Mucosa of rectum (tissue), 2 donors: ENCODE results near the gene ALOX15.
"Not testable (repeated sequence)": the region's sequence is repeated elsewhere in the genome, so short reads cannot be mapped to it uniquely, and the experiment has no call there.

Experiments
- H3K27ac ChIP-seq, 2 donors: one replicate each; pipeline ENCODE4 v1.7.0; 2013; ENCODE audit warnings: inconsistent platforms in 2 of 2, low read depth in 2 of 2, low read length in 2 of 2
- H3K27me3 ChIP-seq, 2 donors: one replicate each; pipeline ENCODE4 v1.7.0; 2013; ENCODE audit warnings: low read length in 2 of 2; ENCODE audit not compliant: control insufficient read depth in 2 of 2, insufficient read depth in 2 of 2
- H3K36me3 ChIP-seq, 2 donors: one replicate each; pipeline ENCODE4 v1.7.0; 2013; ENCODE audit warnings: low read length in 2 of 2; ENCODE audit not compliant: control insufficient read depth in 2 of 2, insufficient read depth in 2 of 2
- H3K4me1 ChIP-seq, 2 donors: one replicate each; pipeline ENCODE4 v1.7.0; 2013; ENCODE audit warnings: low read length in 2 of 2, mild to moderate bottlenecking in 1 of 2; ENCODE audit not compliant: control insufficient read depth in 2 of 2, insufficient read depth in 2 of 2
- H3K4me3 ChIP-seq, 2 donors: one replicate each; pipeline ENCODE4 v1.7.0; 2013; ENCODE audit warnings: low read length in 2 of 2
- H3K9ac ChIP-seq, 2 donors: one replicate each; pipeline ENCODE4 v1.7.0; 2013; ENCODE audit warnings: low read length in 2 of 2, low read depth in 1 of 2, mild to moderate bottlenecking in 1 of 2
- H3K9me3 ChIP-seq, 2 donors: one replicate each; pipeline ENCODE4 v1.7.0; 2013; ENCODE audit warnings: low read length in 2 of 2; ENCODE audit not compliant: control insufficient read depth in 2 of 2
- donor health status: healthy.
- donor health status: Normal muscosa, but diverticular disease.

Gene ALOX15

DNA sequence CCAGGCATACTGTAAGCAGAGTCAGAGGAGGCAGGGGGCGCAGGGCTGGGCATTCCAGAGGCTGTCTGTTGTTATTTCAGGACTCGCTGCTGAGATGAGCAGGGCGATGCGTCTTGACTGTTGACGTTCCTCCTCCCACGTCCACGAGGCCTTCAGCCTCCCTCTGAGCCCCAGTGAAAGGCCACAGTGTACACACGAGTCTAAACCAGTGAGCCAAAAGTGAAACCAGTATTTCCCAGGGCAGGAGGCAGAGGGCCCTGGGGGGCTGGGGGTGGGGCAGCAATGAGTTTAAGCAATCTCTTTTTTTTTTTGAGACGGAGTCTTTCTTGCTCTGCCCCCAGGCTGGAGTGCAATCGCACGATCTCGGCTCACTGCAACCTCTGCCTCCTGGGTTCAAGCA, 35.7 kb downstream of the ALOX15 start:
- Histone ChIP-seq H3K36me3 (no peaks in the 10 kb centered on the region), H3K4me3 (no peak overlapping the region), H3K9ac (no peak overlapping the region), H3K9me3 (no peaks in the 10 kb centered on the region), H3K4me1 (peaks cover 0 to 7% of the 10 kb centered on the region in 2 donors), H3K27me3 (no peaks in the 10 kb centered on the region), H3K27ac (peak overlapping the region in 1 of 2 donors; percentile 21)

DNA sequence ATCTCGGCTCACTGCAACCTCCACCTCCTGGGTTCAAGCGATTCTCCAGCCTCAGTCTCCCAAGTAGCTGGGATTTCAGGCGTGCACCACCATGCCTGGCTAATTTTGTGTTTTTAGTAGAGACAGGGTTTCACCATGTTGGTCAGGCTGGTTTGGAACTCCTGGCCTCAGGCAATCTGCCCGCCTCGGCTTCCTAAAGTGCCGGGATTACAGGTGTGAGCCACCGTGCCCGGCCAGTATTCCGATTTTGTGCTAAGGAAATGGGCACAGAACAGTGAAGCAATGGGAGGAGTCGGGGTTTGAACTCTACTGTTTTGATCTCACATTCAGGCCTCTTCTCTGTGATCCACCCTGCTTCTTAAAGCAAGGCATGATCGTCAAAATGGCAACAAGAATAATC, 36.7 kb downstream of the ALOX15 start:
- H3K27ac ChIP-seq, H3K9ac ChIP-seq, H3K4me1 ChIP-seq: not testable (repeated sequence)

DNA sequence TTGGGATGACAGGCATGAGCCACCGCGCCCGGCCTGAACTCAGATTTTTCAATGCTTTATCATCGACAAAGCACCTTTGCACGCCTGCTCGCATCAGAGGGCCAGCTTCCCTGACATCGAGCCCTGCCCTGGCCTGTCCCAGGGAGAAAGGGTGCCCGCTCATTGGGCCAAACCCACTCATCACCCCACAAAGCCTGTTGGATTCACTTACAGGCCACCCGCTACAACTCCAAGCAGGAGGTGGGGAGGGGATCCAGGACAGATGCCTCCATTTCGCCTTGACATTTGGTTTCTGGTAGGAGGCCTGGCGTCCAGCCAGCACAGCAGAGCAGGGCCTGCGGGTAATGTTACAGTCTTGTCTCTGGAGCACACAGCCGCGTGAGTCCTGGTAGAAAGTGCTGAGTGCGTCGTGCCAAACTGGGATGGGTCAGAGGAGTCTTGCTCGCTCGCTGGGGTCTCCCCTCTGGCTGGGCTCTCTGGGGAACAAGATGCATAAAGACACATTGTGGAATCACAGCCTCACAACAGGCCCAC, 37.3 kb downstream of the ALOX15 start:
- Histone ChIP-seq H3K9me3 (no peaks in the 10 kb centered on the region), H3K36me3 (no peaks in the 10 kb centered on the region), H3K9ac (no peak overlapping the region), H3K27me3 (peaks cover 0 to 2% of the 10 kb centered on the region in 2 donors), H3K4me1 (peaks cover 0 to 7% of the 10 kb centered on the region in 2 donors), H3K27ac (no peak overlapping the region), H3K4me3 (no peak overlapping the region)

More for the DNA sequence above, 36.7 kb downstream of the ALOX15 start:
- H3K27me3 ChIP-seq, H3K9me3 ChIP-seq, H3K4me3 ChIP-seq, H3K36me3 ChIP-seq: not testable (repeated sequence)

DNA sequence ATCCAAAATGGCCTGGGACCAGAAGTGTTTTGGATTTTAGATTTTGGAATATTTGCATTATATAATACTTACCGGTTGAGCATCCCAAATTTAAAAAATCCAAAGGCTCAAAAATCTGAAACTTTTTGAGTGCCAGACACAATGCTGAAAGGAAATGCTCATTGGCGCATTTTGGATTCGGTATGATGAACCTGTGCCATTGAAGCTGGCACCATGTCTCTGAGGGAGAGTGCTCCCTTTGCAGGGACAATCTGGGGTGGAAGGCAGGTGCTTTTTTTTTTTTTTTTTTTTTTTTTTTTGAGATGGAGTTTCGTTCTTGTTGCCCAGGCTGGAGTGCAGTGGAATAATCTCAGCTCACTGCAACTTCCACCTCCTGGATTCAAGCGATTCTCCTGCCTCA, 39.4 kb downstream of the ALOX15 start:
- Histone ChIP-seq H3K36me3 (no peaks in the 10 kb centered on the region), H3K9me3 (no peaks in the 10 kb centered on the region), H3K4me3 (no peak overlapping the region), H3K9ac (no peak overlapping the region), H3K27me3 (peaks cover 0 to 2% of the 10 kb centered on the region in 2 donors), H3K27ac (no peak overlapping the region), H3K4me1 (no peaks in the 10 kb centered on the region)

DNA sequence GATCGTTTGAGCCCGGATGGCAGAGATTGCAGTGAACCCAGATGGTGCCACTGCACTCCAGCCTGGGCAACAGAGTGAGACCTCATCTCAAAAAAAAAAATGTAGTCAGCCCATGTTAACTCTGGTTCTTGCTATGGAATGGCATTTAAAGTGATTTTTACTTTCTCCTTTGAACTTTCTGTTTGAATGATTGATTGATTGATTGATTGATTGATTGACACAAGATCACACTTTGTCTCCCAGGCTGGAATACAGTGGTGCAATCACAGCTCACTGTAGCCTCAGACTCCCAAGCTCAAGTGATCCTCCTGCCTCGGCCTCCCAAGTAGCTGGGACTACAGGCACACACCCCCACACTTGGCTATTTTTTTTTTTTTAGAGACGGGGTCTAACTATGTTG, 40.2 kb downstream of the ALOX15 start:
- Histone ChIP-seq H3K4me3 (no peak overlapping the region), H3K4me1 (no peaks in the 10 kb centered on the region), H3K27ac (no peak overlapping the region), H3K9ac (no peak overlapping the region), H3K27me3 (peaks cover 0 to 2% of the 10 kb centered on the region in 2 donors), H3K9me3 (no peaks in the 10 kb centered on the region), H3K36me3 (no peaks in the 10 kb centered on the region)

DNA sequence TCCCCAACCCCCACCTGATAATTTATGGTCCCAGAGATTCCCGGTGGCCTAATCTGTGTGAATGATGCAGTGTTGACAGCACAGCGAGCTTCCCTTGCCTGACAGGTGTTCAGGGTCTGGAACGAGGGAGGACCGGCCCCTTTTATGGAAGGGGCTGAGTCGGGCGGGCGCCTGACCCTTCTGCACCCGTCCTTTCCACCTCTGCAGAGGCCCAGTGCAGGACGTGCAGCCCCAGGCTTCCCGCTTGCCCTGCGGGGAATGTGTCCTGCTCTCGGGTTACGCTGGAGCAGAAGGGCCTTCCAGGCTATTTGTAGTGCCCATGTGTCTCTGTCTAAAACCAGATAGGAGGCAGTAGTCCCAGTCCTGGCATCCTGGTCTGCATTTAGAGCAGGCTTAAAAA, 40.9 kb downstream of the ALOX15 start:
- no peaks in the 10 kb centered on the region for H3K4me1 ChIP-seq
- no peak overlapping the region for H3K9ac ChIP-seq
- no peak overlapping the region for H3K27ac ChIP-seq
- H3K9me3 ChIP-seq = no peaks in the 10 kb centered on the region
- H3K27me3 ChIP-seq = peaks cover 0 to 2% of the 10 kb centered on the region in 2 donors
- H3K36me3 ChIP-seq = no peaks in the 10 kb centered on the region
- no peak overlapping the region for H3K4me3 ChIP-seq

DNA sequence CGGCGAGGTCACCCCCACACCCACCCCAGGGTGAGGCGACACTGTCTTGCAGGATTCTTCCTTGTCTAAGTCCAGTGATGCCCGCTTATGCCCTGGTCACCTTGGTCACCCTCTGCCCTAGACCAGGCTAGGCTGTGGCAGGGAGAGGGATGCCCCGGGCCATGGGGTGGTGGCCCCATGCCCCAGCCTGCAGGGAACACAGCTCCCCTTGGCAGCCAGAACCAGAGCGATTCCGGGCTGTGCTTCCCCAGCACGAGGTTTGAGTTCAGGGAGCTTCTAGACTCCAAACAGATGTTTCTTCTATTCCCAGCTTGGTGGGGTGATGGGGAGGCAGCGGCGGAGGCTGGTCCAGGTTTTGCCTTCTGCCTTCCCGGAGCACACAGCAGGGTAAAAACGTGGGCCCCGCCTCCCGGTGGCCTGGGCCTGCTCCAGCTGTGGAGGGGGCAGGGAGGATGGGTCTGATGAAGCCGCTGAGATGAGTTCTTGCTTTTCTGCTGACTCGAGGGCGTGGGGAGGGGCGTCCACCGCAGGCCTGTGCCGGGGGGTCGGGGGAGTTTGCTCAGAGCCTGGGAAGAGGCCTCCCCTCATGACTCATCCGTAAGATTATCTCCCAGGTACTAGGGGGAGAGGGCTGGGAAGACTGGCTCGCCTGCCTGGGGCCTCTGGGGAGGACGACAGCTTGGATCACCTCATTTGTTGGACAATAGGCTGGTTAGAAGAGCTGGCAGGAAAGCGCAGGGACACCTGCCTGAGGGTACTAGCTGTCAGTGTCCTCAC, 41.8 kb downstream of the ALOX15 start:
- H3K9ac ChIP-seq = no peak overlapping the region
- peaks cover 3% of the 10 kb centered on the region in 2 donors for H3K4me1 ChIP-seq
- H3K27me3 ChIP-seq = peaks cover 0 to 2% of the 10 kb centered on the region in 2 donors
- H3K9me3 ChIP-seq = no peaks in the 10 kb centered on the region
- H3K27ac ChIP-seq = peak overlapping the region; percentile 23 to 51
- H3K36me3 ChIP-seq = no peaks in the 10 kb centered on the region
- no peak overlapping the region for H3K4me3 ChIP-seq

DNA sequence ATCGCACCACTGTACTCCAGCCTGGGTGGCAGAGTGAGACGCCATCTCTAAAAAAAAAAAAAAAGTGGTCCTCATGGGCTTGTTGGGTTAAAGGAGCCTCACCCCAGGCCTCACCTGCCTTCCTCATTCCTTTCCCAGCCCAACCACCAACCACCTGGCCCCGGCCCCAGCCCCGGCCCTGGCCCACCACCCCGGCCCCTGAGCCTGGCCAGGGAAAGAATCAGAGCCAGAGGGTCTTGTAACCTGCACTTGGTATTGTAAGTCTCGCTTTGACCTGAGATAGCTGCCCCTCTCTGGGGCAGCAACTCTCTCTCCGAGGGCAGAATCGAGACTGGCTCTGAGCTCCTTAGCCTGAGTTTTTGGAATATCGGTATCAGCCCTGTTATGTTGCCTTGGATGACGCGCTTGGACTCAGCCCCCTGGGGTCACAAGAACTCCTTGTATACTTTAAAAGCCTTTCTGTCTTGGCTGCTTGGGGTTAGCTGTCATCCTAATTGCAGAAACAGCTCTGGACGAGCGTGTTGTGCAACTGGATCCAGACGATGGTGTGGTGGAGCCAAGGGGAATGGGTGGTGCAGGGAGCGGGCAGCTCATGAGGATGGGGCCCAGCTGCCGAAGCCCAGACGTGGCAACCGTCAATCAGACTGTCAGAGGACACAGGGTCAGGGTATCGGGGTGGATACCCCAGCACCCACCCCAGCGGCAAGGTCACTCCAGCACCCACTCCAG, 42.5 kb downstream of the ALOX15 start:
- H3K4me1 ChIP-seq = peaks cover 3% of the 10 kb centered on the region in 2 donors
- H3K9ac ChIP-seq = no peak overlapping the region
- no peak overlapping the region for H3K4me3 ChIP-seq
- peak overlapping the region; percentile 23 to 51 for H3K27ac ChIP-seq
- H3K27me3 ChIP-seq = peaks cover 0 to 2% of the 10 kb centered on the region in 2 donors
- H3K9me3 ChIP-seq = no peaks in the 10 kb centered on the region
- H3K36me3 ChIP-seq = no peaks in the 10 kb centered on the region

DNA sequence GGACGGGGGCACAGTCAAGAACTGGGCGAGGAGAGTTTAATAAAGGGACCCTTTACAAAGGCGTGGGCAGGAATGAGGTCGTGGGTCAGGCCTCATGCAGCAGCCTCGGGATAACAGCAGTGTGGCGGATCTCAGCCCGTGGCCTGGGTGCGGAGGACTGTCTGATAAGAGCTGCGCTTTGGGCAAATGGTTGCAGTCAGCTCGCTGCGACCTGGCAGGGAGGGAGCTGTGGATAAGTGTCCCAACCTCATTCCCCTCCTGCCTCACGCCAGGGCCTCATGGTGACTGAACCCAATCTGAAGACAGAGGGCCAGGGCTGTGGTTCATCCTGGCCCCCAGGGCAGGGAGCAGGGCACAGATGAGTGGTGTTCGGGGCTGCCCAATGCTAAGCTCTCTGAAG, 43.5 kb downstream of the ALOX15 start:
- H3K9me3 ChIP-seq = no peaks in the 10 kb centered on the region
- H3K4me1 ChIP-seq = peaks cover 3% of the 10 kb centered on the region in 2 donors
- no peaks in the 10 kb centered on the region for H3K36me3 ChIP-seq
- no peak overlapping the region for H3K27ac ChIP-seq
- peaks cover 0 to 2% of the 10 kb centered on the region in 2 donors for H3K27me3 ChIP-seq
- no peak overlapping the region for H3K4me3 ChIP-seq
- H3K9ac ChIP-seq = no peak overlapping the region
